GM21360 (cell line): ENCODE measurements around the gene CYSRT1.
A peak's percentile ranks its signal among the peaks of the same experiment; 100 is the strongest.

Source experiments
- ATAC-seq: cut with Tn5 transposase; IDR thresholded peaks from one replicate; pipeline ENCODE4 v1.9.1; 2021; ENCODE audit warnings: mild to moderate bottlenecking, moderate library complexity; ENCODE audit not compliant: unreplicated experiment

CYSRT1 gene

DNA sequence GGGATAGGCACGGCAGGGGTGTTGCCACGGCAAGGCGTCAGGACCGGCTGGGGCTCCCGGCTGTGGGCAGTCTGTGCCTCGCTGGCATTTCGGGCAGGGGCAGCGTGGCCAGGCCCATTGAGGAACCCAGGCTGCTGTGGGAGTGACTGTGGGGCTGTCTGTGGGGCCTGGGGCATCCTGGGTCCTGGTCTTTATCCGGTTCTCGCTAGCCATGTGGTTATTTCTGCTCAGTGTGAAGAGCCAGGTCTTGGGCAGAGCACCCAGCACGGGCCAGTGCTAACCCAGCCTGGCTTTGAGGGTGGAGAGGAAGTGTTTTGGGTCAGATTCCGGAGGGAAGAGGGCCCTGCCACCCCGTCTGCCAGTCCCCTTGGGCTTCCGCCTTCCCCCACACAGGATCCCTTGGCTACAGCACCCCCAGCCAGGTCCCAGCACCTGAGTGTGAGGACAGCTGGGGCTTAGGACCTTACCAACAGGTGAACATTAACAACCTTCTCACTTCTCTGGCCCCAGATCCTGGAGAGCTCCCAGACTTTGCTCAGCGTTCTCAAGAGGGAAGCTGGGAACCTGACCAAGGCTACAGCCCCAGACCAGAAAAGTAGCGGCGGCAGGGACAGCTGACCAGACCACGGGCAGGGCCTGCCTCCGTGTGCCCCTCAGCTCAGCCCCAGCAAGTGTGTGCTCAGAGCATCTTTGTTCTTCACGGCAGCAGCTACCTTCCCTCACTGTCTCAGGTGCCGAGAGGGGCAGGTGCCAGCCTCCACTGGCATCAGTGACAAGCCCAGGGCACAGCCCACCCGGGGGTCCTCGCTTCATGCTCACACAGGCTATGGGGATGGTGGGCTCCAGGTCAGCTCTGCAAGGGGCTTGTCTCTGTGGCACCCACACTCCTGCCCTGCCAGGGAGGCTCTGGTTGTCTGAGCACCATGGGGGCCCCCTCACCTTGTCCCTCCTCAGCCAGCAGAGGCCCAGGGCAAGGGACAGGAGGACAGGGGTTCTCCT, 35.4 kb upstream of the CYSRT1 start:
- no peak for ATAC-seq

DNA sequence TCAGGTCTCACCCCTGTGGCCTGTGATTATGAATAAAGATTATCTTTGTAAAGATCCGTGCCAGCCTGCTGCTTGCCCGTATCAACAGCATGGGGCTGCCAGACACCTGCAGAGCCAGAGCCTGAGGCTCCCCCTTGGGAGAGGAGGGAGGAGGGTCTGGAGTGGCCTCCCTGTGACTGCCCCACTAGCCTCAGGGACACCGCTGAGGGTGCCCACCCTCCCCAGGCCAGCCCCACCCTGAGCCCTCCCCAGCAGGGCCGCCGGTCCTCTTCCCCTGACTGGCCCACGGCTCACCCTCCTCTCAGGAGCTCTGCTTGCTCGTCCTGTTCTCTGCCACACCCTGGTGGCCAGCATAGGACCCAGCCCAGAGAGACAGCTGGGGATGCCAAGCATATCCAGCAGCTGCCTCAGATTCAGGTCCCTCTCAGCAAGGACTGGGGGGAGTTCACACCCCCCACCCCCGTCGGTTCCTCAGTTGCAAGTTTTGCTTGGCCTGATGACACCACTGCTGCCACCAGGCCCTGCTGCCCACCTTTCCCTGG, 34.6 kb upstream of the CYSRT1 start:
- no peak for ATAC-seq

DNA sequence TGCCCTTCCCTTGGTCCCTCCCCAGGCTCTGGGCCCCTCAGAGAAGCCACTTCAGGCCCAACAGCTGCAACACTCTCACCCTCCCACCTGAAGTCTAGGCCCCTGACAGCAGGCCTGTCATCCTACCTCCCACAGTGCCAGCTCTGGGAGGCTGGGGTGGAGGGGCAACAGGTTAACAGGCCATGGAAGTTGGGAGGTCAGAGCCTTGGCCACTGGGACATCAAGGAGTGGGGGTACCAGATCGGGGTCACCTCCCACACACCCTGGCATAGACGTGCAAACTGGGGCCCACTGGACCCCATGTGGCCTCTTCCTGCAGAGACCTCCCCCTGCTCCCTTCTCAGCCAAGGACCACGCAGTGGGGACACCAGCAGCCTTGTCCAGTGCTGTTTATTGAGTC, 33.7 kb upstream of the CYSRT1 start:
- no peak for ATAC-seq

DNA sequence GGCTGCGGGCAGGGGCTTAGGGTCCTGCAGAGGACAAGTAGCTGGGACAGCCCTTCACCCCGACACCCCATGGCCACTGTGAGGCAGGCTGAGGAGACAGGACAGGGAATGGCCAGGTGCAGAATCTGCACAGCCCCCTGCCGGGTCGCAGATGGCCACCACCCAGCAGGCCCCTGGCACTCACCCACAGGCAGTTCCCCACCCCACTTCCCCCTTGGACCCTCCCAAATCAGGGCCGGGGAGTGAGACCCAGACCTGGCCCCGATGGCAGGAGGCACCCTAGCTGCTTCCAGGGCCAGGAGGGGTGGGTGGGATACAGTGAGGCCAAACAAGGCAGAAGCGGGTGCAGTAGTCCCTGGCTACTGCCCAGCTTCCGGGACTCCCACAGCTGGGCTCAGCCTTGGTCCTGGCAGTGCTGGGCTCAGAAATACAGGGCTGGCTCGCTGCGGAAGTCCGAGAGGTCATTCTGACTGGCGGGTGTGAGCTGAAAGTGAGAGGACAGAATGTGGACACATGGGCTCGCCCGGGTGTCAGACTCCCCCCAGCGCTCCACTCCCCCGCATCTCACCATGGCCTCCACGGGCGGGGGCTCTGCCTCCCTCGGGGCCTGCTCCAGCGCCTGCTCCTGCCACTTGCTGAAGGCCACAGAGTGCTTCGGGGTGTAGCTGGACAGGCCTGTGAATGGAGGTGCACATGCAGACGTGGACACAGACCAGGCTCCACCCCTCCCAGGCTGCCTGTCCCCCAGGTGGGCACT, 33.1 kb upstream of the CYSRT1 start:
- no peak for ATAC-seq

DNA sequence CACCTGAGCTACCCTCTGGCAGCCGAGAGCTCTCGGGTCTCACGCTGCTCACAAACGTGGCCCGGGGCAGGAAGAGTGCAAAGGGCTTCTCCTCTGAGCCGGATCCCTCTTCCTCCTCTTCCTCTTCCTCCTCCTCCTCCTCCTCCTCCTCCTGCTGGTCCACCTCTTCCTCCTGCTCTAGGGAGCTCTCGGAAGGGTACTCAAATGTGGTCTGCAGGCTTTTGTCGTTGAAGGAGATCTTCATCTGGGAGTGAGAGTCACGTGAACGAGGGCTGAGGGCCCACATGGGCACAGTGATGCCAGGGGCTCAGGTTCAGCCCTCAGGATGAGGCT, 32.6 kb upstream of the CYSRT1 start:
- ATAC-seq, result no peak

- ATAC-seq, result no peak
These were observed 32.1 kb upstream of the CYSRT1 start for GRCh38 chr9:137192859-137193258.

DNA sequence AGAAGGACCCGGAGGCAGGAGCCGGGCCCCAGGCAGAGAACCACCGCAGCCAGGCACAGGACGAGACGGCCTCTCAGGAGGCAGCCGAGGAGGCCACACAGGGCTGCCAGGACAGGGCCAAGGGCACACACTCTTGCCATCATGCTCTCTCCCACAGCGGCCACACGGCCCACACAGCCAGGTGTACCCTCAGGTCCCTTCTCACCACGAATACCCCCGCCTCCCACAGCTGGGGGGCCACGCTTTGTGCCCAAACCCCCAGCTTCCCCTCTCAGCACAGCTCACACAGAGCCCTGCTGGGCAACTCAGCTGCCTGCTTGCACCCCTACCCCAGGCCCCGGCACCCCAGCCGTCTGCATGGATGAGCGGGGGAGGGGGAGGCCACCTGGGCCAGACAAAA, 31.2 kb upstream of the CYSRT1 start:
- no peak for ATAC-seq

- no peak for ATAC-seq
These were observed 30.6 kb upstream of the CYSRT1 start for GRCh38 chr9:137194388-137194787.

DNA sequence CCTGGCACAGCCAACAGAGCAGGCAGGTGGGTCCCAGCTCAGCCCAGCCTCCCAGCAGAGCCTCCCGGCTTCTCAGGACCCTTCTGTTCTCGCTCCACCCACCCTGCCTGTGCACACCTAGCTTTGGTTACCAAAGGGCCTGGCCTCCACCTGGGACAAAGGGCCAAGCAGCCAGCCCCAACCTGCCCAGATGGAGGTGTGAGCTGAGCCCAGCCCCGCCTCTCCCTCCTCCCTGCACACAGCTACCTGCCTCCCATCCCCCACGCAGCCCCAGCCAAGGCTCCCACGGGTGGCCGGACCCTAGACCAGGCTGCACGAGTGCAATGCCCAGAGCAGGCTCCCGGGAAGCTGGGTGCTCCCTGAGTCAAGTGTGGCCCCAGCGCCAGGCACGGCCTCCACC, 30.1 kb upstream of the CYSRT1 start:
- no peak for ATAC-seq

DNA sequence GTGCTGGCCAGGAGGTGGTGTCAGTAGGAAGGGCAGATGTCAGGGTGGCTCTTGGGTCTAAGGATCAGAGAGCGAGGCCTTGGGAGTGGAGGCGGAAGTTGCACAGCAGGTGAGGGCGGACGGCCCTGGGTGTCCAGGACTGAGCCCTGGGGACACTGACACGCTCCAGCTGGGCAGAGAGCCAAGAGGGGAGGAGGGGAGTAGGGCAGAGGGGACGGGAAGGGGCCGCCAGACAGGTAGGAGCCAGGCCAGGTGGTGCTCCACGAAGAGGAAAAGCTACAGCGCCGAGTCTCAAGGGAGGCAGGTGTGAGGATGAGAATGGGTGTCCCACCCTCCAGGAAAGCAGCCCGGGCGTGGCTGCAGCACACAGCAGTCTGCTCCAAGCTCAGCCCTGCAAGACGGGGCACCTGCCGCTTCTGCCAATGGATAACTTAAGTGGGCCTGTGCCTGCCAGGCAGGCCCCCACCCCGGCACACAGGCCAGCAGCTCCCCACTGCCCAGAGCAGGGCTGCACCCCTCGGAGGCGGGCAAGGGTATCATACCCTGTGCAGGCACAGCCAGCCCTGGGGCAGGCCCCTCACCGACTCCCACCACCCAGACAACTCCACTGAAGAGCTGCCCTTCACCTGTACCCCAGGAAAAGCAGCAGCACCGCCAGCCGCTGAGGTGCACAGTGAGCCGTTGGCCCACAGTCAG, 29.3 kb upstream of the CYSRT1 start:
- ATAC-seq, result no peak

GRCh38 chr9:137198051-137198901, 26.7 kb upstream of the CYSRT1 start:
- ATAC-seq, result no peak

DNA sequence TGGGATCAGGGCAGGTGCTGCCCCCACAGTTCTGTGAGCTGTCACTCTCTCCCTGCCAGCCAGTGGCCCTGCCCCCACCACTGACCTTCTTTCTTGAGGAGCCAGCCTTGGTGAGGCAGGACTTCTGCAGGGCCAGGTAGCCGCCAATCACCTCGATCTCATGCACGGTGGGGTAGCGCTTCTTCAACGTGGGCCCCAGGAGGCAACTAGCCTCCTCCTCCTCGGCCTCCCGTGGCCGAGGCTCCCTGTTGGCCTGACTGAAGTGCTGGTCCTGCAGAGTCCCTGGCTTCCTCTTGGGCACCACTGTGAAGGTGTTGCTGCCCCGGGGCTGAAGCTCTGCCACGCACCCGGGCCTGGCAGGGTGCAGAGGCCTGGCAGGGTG, 26.1 kb upstream of the CYSRT1 start:
- no peak for ATAC-seq

DNA sequence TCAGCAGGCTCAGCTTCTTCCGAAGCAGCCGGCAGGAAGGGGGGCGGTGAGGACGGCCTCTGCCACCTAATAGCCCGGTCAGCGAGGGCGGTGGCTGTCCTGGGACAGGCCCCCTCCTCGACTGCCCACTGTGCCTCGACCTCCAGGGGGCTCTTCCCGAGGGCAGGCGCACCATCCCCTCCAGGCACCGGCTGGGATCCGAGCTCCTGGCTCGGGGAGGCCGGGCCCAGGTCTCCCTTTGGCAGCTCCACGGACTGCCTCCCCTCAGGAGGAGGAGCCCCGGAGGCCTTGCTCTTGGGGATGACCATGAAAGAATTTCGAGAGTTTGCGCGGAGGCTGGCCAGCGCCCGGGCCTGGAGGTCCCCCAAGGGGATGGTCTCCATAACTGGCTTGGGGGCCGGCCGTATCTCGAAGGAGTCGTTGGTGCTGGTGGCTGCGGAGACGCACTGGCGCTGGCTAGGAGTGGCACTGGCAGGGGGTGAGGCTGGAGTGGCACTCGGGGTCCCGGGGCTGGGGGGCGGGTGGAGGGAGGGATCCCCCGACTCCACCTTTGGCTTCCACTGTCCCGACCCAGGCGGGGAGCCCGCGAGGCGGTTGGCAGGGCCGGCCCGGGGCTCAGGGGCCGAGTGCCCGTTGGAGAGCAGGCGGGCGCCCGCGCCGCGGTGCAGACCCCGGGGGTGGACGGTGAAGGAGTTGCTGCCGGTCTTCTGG, 25.4 kb upstream of the CYSRT1 start:
- ATAC-seq, result no peak

- ATAC-seq, result peak; percentile 81
These were observed 24.4 kb upstream of the CYSRT1 start, which contains the start of gene TPRN for GRCh38 chr9:137200311-137201204. Gene TPRN (minus strand): TSS chr9:137200741. CDS start chr9:137200711, 30 bp downstream.

DNA sequence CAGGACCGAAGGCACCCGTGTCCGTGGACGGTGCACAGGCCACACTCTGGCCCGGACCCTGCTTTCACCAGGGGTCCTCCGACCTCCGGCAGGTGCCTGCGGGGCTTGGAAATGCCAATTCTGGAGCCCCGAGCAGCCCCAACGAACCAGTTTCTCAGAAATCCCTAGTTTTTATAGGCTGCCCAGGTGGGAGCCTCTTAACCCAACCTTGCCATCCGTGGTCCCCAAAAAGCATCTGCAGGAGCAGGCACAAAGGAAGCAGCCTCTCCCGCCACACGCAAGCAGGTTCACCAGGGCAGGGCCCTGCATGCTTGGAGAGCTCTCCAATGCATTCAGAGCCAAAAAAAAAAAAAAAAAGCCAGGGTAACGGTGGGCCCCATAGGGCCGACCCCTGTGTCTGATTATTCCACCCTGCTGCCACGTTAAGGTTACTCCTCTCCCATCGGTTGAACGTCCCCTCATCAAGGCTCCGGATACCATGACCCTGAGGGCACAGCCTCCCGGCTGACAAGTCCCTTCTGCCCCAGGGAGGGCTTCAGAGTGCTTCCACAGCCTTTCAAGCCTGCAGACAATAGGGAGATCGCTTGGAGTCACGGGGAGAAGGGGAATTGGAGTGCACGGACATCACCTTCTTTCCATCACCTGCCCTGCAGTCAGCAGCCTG, 23.6 kb upstream of the CYSRT1 start:
- ATAC-seq, result no peak

DNA sequence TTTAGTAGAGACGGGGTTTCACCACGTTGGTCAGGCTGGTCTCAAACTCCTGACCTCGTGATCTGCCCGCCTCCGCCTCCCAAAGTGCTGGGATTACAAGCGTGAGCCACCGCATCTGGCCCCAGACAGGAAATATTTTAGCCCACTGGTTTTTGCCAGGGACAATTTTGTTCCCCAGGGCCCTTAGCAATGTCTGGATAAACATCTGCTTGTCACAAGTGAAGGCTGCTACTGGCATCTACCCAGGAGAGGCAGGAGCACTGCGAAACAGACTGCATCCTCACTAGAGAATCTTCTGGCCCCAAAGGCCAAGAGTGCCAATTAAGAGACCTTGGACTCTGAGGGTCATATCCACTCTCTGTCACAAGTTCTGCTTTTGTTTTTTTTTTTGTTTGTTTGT, 22.0 kb upstream of the CYSRT1 start:
- ATAC-seq, result no peak

DNA sequence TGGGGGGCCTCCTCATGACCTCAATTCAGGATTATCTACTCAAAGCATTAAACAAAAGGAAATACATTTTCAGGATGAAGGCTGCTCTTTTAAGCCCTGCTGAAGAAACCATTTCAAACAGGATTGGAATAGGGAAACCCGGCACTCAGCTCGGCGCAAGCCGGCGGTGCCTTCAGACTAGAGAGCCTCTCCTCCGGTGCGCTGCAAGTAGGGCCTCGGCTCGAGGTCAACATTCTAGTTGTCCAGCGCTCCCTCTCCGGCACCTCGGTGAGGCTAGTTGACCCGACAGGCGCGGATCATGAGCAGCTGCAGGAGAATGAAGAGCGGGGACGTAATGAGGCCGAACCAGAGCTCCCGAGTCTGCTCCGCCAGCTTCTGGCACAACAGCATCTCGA, 20.2 kb upstream of the CYSRT1 start:
- ATAC-seq, result no peak
